Measurements from ENCODE around the gene HOXD10.

The HOXD10 gene

GRCh38 chr2:176076796-176077195 is 39.8 kb upstream of the HOXD10 start:
- FAIRE-seq (no peak), DNase-seq (ENCODE audit: insufficient read length) (no peak)
- no peak for TF ChIP-seq TAF1 (IDR thresholded peaks at IDR 0.05; ENCODE audit: borderline replicate concordance, low read depth, low read length)
- TF ChIP-seq POLR2AphosphoS5 (IDR thresholded peaks at IDR 0.05; ENCODE audit: low read depth, low read length), result no peak
- TF ChIP-seq POLR2A (IDR thresholded peaks at IDR 0.05; ENCODE audit: low read depth, low read length), result no peak

GRCh38 chr2:176078541-176079284 is 37.9 kb upstream of the HOXD10 start:
- FAIRE-seq (no peak), DNase-seq (ENCODE audit: insufficient read length) (no peak)
- TF ChIP-seq POLR2A (IDR thresholded peaks at IDR 0.05; ENCODE audit: low read depth, low read length) (no peak), POLR2AphosphoS5 (IDR thresholded peaks at IDR 0.05; ENCODE audit: low read depth, low read length) (no peak), TAF1 (IDR thresholded peaks at IDR 0.05; ENCODE audit: borderline replicate concordance, low read depth, low read length) (no peak)

GRCh38 chr2:176079285-176079830 is 37.2 kb upstream of the HOXD10 start:
- no peak for DNase-seq (ENCODE audit: insufficient read length)
- no peak for TF ChIP-seq TAF1 (IDR thresholded peaks at IDR 0.05; ENCODE audit: borderline replicate concordance, low read depth, low read length)
- TF ChIP-seq POLR2AphosphoS5 (IDR thresholded peaks at IDR 0.05; ENCODE audit: low read depth, low read length), result no peak
- TF ChIP-seq POLR2A (IDR thresholded peaks at IDR 0.05; ENCODE audit: low read depth, low read length), result no peak
- no peak for FAIRE-seq

- DNase-seq (ENCODE audit: insufficient read length) (no peak), FAIRE-seq (no peak)
- TF ChIP-seq TAF1 (IDR thresholded peaks at IDR 0.05; ENCODE audit: borderline replicate concordance, low read depth, low read length), result no peak
- TF ChIP-seq POLR2AphosphoS5 (IDR thresholded peaks at IDR 0.05; ENCODE audit: low read depth, low read length), result no peak
- no peak for TF ChIP-seq POLR2A (IDR thresholded peaks at IDR 0.05; ENCODE audit: low read depth, low read length)
Observed at GRCh38 chr2:176079831-176080539, 36.6 kb upstream of the HOXD10 start.

GRCh38 chr2:176080540-176081375 is 35.8 kb upstream of the HOXD10 start:
- TF ChIP-seq TAF1 (IDR thresholded peaks at IDR 0.05; ENCODE audit: borderline replicate concordance, low read depth, low read length) (no peak), POLR2A (IDR thresholded peaks at IDR 0.05; ENCODE audit: low read depth, low read length) (no peak), POLR2AphosphoS5 (IDR thresholded peaks at IDR 0.05; ENCODE audit: low read depth, low read length) (no peak)
- no peak for DNase-seq (ENCODE audit: insufficient read length)

GRCh38 chr2:176081376-176081836 is 35.2 kb upstream of the HOXD10 start:
- DNase-seq (ENCODE audit: insufficient read length) (no peak), FAIRE-seq (no peak)
- TF ChIP-seq POLR2A (IDR thresholded peaks at IDR 0.05; ENCODE audit: low read depth, low read length) (no peak), POLR2AphosphoS5 (IDR thresholded peaks at IDR 0.05; ENCODE audit: low read depth, low read length) (no peak), TAF1 (IDR thresholded peaks at IDR 0.05; ENCODE audit: borderline replicate concordance, low read depth, low read length) (no peak)

More at GRCh38 chr2:176080540-176081375, 35.8 kb upstream of the HOXD10 start:
- FAIRE-seq, result no peak

- FAIRE-seq, result no peak
- no peak for DNase-seq (ENCODE audit: insufficient read length)
- TF ChIP-seq POLR2A (IDR thresholded peaks at IDR 0.05; ENCODE audit: low read depth, low read length) (no peak), POLR2AphosphoS5 (IDR thresholded peaks at IDR 0.05; ENCODE audit: low read depth, low read length) (no peak), TAF1 (IDR thresholded peaks at IDR 0.05; ENCODE audit: borderline replicate concordance, low read depth, low read length) (no peak)
Observed at GRCh38 chr2:176081837-176082524, 34.6 kb upstream of the HOXD10 start.

- no peak for FAIRE-seq
- DNase-seq (ENCODE audit: insufficient read length), result no peak
- no peak for TF ChIP-seq POLR2AphosphoS5 (IDR thresholded peaks at IDR 0.05; ENCODE audit: low read depth, low read length)
- TF ChIP-seq TAF1 (IDR thresholded peaks at IDR 0.05; ENCODE audit: borderline replicate concordance, low read depth, low read length), result no peak
- TF ChIP-seq POLR2A (IDR thresholded peaks at IDR 0.05; ENCODE audit: low read depth, low read length), result no peak
Observed at GRCh38 chr2:176082525-176082823, 34.1 kb upstream of the HOXD10 start.

GRCh38 chr2:176082824-176083751 is 33.5 kb upstream of the HOXD10 start:
- FAIRE-seq (no peak), DNase-seq (ENCODE audit: insufficient read length) (no peak)
- no peak for TF ChIP-seq POLR2AphosphoS5 (IDR thresholded peaks at IDR 0.05; ENCODE audit: low read depth, low read length)
- TF ChIP-seq POLR2A (IDR thresholded peaks at IDR 0.05; ENCODE audit: low read depth, low read length), result no peak
- TF ChIP-seq TAF1 (IDR thresholded peaks at IDR 0.05; ENCODE audit: borderline replicate concordance, low read depth, low read length), result no peak

- FAIRE-seq, result no peak
- TF ChIP-seq POLR2AphosphoS5 (IDR thresholded peaks at IDR 0.05; ENCODE audit: low read depth, low read length) (no peak), TAF1 (IDR thresholded peaks at IDR 0.05; ENCODE audit: borderline replicate concordance, low read depth, low read length) (no peak), POLR2A (IDR thresholded peaks at IDR 0.05; ENCODE audit: low read depth, low read length) (no peak)
- DNase-seq (ENCODE audit: insufficient read length), result no peak
Observed at GRCh38 chr2:176083796-176084261, 32.7 kb upstream of the HOXD10 start, which contains the start of gene EVX2. EVX2 (minus strand) TSS chr2:176083962; CDS start chr2:176083776, 186 bp downstream.

All from GM12892 (cell line).